HT-29 (cell line): ENCODE measurements around the gene TCEA2. TPM values are rescaled to one million over a fixed set of nuclear protein-coding genes. Genes with fewer than 3 reads are reported as not detected.

Experiments
- DNase-seq: peaks from one replicate; pipeline ENCODE4 v3.0.0-alpha.2; 2015; ENCODE audit warnings: low spot score
- total RNA-seq: library from RNA; depleted of rRNA; stranded (reverse); fragments of >200 nt; shearing (Covaris generic); gene quantifications from 2 replicates; pipeline ENCODE4 v1.2.3, GENCODE V29; 2014; rRNA removed

TCEA2 gene
- 1.2 TPM in 1 of 2 replicates, not detected in the other for total RNA-seq

GRCh38 chr20:64062596-64063388, at the start of gene TCEA2:
TCEA2 (plus strand) TSS chr20:64063198; CDS start chr20:64063313, 115 bp downstream.
- DNase-seq, result peak; percentile 71

- DNase-seq, result no peak
Measured at GRCh38 chr20:64015635-64016034, 47.4 kb upstream of the TCEA2 start.

GRCh38 chr20:64021124-64021975, 41.6 kb upstream of the TCEA2 start:
- DNase-seq, result no peak

- no peak for DNase-seq
Measured at GRCh38 chr20:64022671-64023360, 40.2 kb upstream of the TCEA2 start.

GRCh38 chr20:64023361-64024140, 39.4 kb upstream of the TCEA2 start:
- DNase-seq, result no peak

- peak; percentile 42 for DNase-seq
Measured at GRCh38 chr20:64024141-64024990, 38.6 kb upstream of the TCEA2 start.

- DNase-seq, result no peak
Measured at GRCh38 chr20:64025101-64025825, 37.7 kb upstream of the TCEA2 start.

GRCh38 chr20:64025826-64026412, 37.1 kb upstream of the TCEA2 start:
- no peak for DNase-seq

- DNase-seq, result no peak
Measured at GRCh38 chr20:64027981-64028685, 34.9 kb upstream of the TCEA2 start.

GRCh38 chr20:64029293-64030117, 33.5 kb upstream of the TCEA2 start:
- DNase-seq, result no peak

- no peak for DNase-seq
Measured at GRCh38 chr20:64030371-64031134, 32.4 kb upstream of the TCEA2 start.

- no peak for DNase-seq
Measured at GRCh38 chr20:64031822-64032314, 31.1 kb upstream of the TCEA2 start.

- no peak for DNase-seq
Measured at GRCh38 chr20:64032706-64033624, 30.0 kb upstream of the TCEA2 start.

- DNase-seq, result no peak
Measured at GRCh38 chr20:64033981-64034493, 29.0 kb upstream of the TCEA2 start.
